H1 (cell line): ENCODE measurements around the gene SNX19. TPM values are rescaled to one million over a fixed set of nuclear protein-coding genes. Genes with fewer than 3 reads are reported as not detected.

ENCODE experiments used
- CTCF ChIA-PET: fragments of 300-600 bp; sonication (Branson Sonifier 250); formaldehyde crosslinking; loops from one replicate; lab custom pipeline; 2021; ENCODE audit not compliant: partially characterized antibody; lab: Charles Lee
- POLR2A ChIA-PET: fragments of 300-600 bp; sonication (Branson Sonifier 250); formaldehyde crosslinking; loops from one replicate; lab custom pipeline; 2021; ENCODE audit warnings: inconsistent platforms; ENCODE audit not compliant: partially characterized antibody; lab: Charles Lee
- DNase-seq, 2 experiments: peaks; one replicate each; pipeline versions ENCODE4 v3.0.0 to v3.0.0-alpha.2; 2010 to 2022; ENCODE audit warnings: low spot score in 2 of 2, low read depth in 1 of 2, mixed read lengths in 1 of 2
- FAIRE-seq: peaks from 2 replicates; lab custom pipeline; 2011; peaks lifted over from hg19 to GRCh38; lab: Jason Lieb, UNC
- H2AFZ ChIP-seq: 2 replicates; pipeline ENCODE4 v1.8.1; 2012; ENCODE audit warnings: low read length, inconsistent platforms
- H2AK5ac ChIP-seq: 2 replicates; pipeline ENCODE4 v1.6.1; 2013; ENCODE audit warnings: low read depth, low read length
- H2BK120ac ChIP-seq: replicated peaks from 2 replicates; pipeline ENCODE3; 2013; ENCODE audit warnings: low read depth, low read length, inconsistent platforms
- H2BK12ac ChIP-seq: 2 replicates; pipeline ENCODE4 v1.6.1; 2013; ENCODE audit warnings: low read depth, low read length
- H2BK15ac ChIP-seq: 2 replicates; pipeline ENCODE4 v1.6.1; 2013; ENCODE audit warnings: low read length
- H2BK20ac ChIP-seq: 2 replicates; pipeline ENCODE4 v1.6.1; 2013; ENCODE audit warnings: low read length
- H2BK5ac ChIP-seq: 2 replicates; pipeline ENCODE4 v1.6.1; 2013; ENCODE audit warnings: low read depth, low read length
- H3K14ac ChIP-seq: 2 replicates; pipeline ENCODE4 v1.6.1; 2013; ENCODE audit warnings: inconsistent platforms; ENCODE audit not compliant: insufficient read length
- H3K18ac ChIP-seq: 2 replicates; pipeline ENCODE4 v1.6.1; 2013; ENCODE audit warnings: low read length; ENCODE audit errors: extremely low read depth
- H3K23ac ChIP-seq: 2 replicates; pipeline ENCODE4 v1.6.1; 2013; ENCODE audit warnings: inconsistent platforms; ENCODE audit not compliant: insufficient read length
- H3K23me2 ChIP-seq: 2 replicates; pipeline ENCODE4 v1.6.1; 2013; ENCODE audit warnings: low read depth, low read length
- H3K27ac ChIP-seq: 2 replicates; pipeline ENCODE4 v1.6.1; 2011; ENCODE audit warnings: low read depth, low read length, inconsistent platforms
- H3K27me3 ChIP-seq, 4 experiments: replicated peaks in 1 of 4; 1 replicate in 1 of 4; 2 replicates in 3 of 4; pipeline versions ENCODE4 v1.6.1 to v1.8.1; 2011 to 2013; ENCODE audit warnings: low read length in 3 of 4, mild to moderate bottlenecking in 3 of 4, inconsistent platforms in 2 of 4, mixed read lengths in 2 of 4, moderate library complexity in 1 of 4; ENCODE audit not compliant: control insufficient read depth in 3 of 4, insufficient read depth in 3 of 4; ENCODE audit errors: extremely low read depth in 1 of 4
- H3K36me3 ChIP-seq, 4 experiments: 2 replicates each; pipeline versions ENCODE4 v1.6.1 to v1.8.1; 2011 to 2013; ENCODE audit warnings: mild to moderate bottlenecking in 4 of 4, low read length in 3 of 4, moderate library complexity in 2 of 4, control low read depth in 1 of 4, inconsistent platforms in 1 of 4; ENCODE audit not compliant: insufficient read depth in 4 of 4, control insufficient read depth in 2 of 4
- H3K4ac ChIP-seq: replicated peaks from 2 replicates; pipeline ENCODE3; 2013; ENCODE audit warnings: low read length, low read depth, mixed read lengths, inconsistent platforms; ENCODE audit not compliant: insufficient read length
- H3K4me1 ChIP-seq, 4 experiments: replicated peaks in 1 of 4; 1 replicate in 1 of 4; 2 replicates in 3 of 4; pipeline versions ENCODE4 v1.6.1 to v1.8.1; 2011 to 2013; ENCODE audit warnings: low read length in 3 of 4, inconsistent platforms in 2 of 4, mixed read lengths in 1 of 4; ENCODE audit not compliant: insufficient read depth in 4 of 4, control insufficient read depth in 3 of 4
- H3K4me2 ChIP-seq, 2 experiments: 2 replicates each; pipeline versions ENCODE4 v1.6.1 to v1.8.1; 2011 to 2013; ENCODE audit warnings: low read depth in 2 of 2, low read length in 2 of 2, control low read depth in 1 of 2, inconsistent platforms in 1 of 2, mild to moderate bottlenecking in 1 of 2; ENCODE audit not compliant: insufficient read depth in 1 of 2
- H3K4me3 ChIP-seq, 4 experiments: fragments of 200-600, 300-600 bp in 1 of 4; sonication (generic), shearing (Covaris generic), sonication (Bioruptor Twin) in 1 of 4; 2 replicates each; pipeline versions ENCODE4 v1.5.1 to v1.8.1; 2011 to 2016; ENCODE audit warnings: low read length in 4 of 4, low read depth in 3 of 4, control low read depth in 2 of 4, inconsistent platforms in 2 of 4, mild to moderate bottlenecking in 2 of 4, mixed read lengths in 1 of 4, moderate library complexity in 1 of 4; ENCODE audit not compliant: insufficient read depth in 2 of 4; ENCODE audit errors: extremely low read depth in 1 of 4
- H3K56ac ChIP-seq: replicated peaks from 2 replicates; pipeline ENCODE3; 2013; ENCODE audit warnings: low read depth, mild to moderate bottlenecking, mixed read lengths, low read length, inconsistent platforms; ENCODE audit not compliant: insufficient read length
- H3K79me1 ChIP-seq: 2 replicates; pipeline ENCODE4 v1.6.1; 2013; ENCODE audit warnings: low read depth, low read length, control low read depth
- H3K79me2 ChIP-seq, 2 experiments: 2 replicates each; pipeline versions ENCODE4 v1.6.1 to v1.8.1; 2012 to 2013; ENCODE audit warnings: low read length in 2 of 2, mild to moderate bottlenecking in 2 of 2, inconsistent platforms in 1 of 2; ENCODE audit not compliant: insufficient read depth in 2 of 2, control insufficient read depth in 1 of 2
- H3K9ac ChIP-seq, 4 experiments: replicated peaks in 1 of 4; 1 replicate in 1 of 4; 2 replicates in 3 of 4; pipeline versions ENCODE4 v1.6.1 to v1.8.1; 2011 to 2013; ENCODE audit warnings: low read depth in 3 of 4, low read length in 3 of 4, control low read depth in 2 of 4, mild to moderate bottlenecking in 2 of 4, moderate library complexity in 2 of 4, inconsistent platforms in 1 of 4; ENCODE audit errors: extremely low read depth in 1 of 4
- H3K9me3 ChIP-seq, 2 experiments: 2 replicates each; pipeline versions ENCODE4 v1.6.1 to v1.8.1; 2012 to 2013; ENCODE audit warnings: mild to moderate bottlenecking in 2 of 2, moderate library complexity in 2 of 2, control low read depth in 1 of 2, inconsistent platforms in 1 of 2, low read depth in 1 of 2, low read length in 1 of 2, mixed read lengths in 1 of 2; ENCODE audit not compliant: insufficient read depth in 2 of 2
- H4K20me1 ChIP-seq, 2 experiments: replicated peaks in 1 of 2; 2 replicates each; pipeline versions ENCODE3 to v1.8.1; 2011 to 2013; ENCODE audit warnings: inconsistent platforms in 2 of 2, low read length in 2 of 2, mild to moderate bottlenecking in 1 of 2; ENCODE audit not compliant: insufficient read depth in 2 of 2, control insufficient read depth in 1 of 2
- H4K5ac ChIP-seq: 2 replicates; pipeline ENCODE4 v1.6.1; 2013; ENCODE audit warnings: low read length, low read depth, mixed read lengths, inconsistent platforms; ENCODE audit not compliant: insufficient read length
- H4K8ac ChIP-seq: 2 replicates; pipeline ENCODE4 v1.8.0; 2013; ENCODE audit warnings: mild to moderate bottlenecking, moderate library complexity, low read length, inconsistent platforms; ENCODE audit not compliant: insufficient read depth; ENCODE audit errors: extremely low read depth
- H4K91ac ChIP-seq: replicated peaks from 2 replicates; pipeline ENCODE3; 2013; ENCODE audit warnings: low read length, mixed read lengths, inconsistent platforms; ENCODE audit not compliant: insufficient read length
- ATF3 ChIP-seq: IDR thresholded peaks from 2 replicates; pipeline ENCODE4 v1.6.1; 2011; ENCODE audit warnings: low read depth, mild to moderate bottlenecking, low read length; ENCODE audit not compliant: insufficient read depth
- HDAC6 ChIP-seq: IDR thresholded peaks from one replicate; pipeline ENCODE4 v1.7.1; 2012; ENCODE audit warnings: low read depth, mild to moderate bottlenecking, inconsistent platforms, low read length, moderate library complexity
- NANOG ChIP-seq: IDR thresholded peaks from 2 replicates; pipeline ENCODE4 v1.6.1; 2011; ENCODE audit warnings: low read length, low read depth, mild to moderate bottlenecking, inconsistent platforms; ENCODE audit not compliant: insufficient read depth, poor library complexity, severe bottlenecking
- WGBS, 2 experiments: shearing (Covaris generic) in 1 of 2; methylation state at CpG; one replicate each; pipeline versions ENCODE4 v1.1.6 to v1.1.7; 2013 to 2015; ENCODE audit warnings: low lambda C conversion rate in 2 of 2, mixed read lengths in 2 of 2, inconsistent platforms in 1 of 2, low coverage in 1 of 2, missing lambda C conversion rate in 1 of 2; ENCODE audit not compliant: insufficient replicate concordance in 2 of 2, insufficient coverage in 1 of 2, insufficient read length in 1 of 2; ENCODE audit errors: extremely low coverage in 1 of 2, missing lambda C conversion rate in 1 of 2; 5-methylcytosine and 5-hydroxymethylcytosine counted together
- polyA plus RNA-seq, 7 experiments: library from polyadenylated mRNA; depleted of rRNA in 3 of 7; stranded (reverse) in 5 of 7; unstranded in 2 of 7; fragments of >200 nt in 5 of 7; fragments of 200-250 nt in 2 of 7; gene quantifications; 1 replicate in 5 of 7; 2 replicates in 1 of 7; 4 replicates in 1 of 7; pipeline versions ENCODE4 v1.2.1 to v1.2.3, GENCODE V29; 2011 to 2013; ENCODE audit warnings: missing spikeins in 2 of 7, mixed read lengths in 2 of 7
- total RNA-seq: library from RNA; stranded (reverse); fragmentation: NEBNext Ultra II Directional; extraction: Animal tissue kit (Norgen Biotek cat#: 25700); gene quantifications from 2 replicates; pipeline ENCODE4 v1.2.1, GENCODE V29; 2021

SNX19 gene
- total and polyA plus RNA-seq, 2 of the 8 experiments (the other 6 are each of a cell fraction or from before 2014, with no cell fraction given): 15.0 to 25.2 TPM

GRCh38 chr11:130874396-130874795 is 41.9 kb downstream of the SNX19 start:
- H4K5ac ChIP-seq: no peak overlapping the region
- no peak overlapping the region for H3K23ac ChIP-seq
- DNase-seq (no peak), FAIRE-seq (no peak)
- no peaks in the 10 kb centered on the region for H3K9me3 ChIP-seq
- no peak overlapping the region for H2AFZ ChIP-seq
- no peak overlapping the region for H3K4me3 ChIP-seq
- H3K4me2 ChIP-seq: no peak overlapping the region
- WGBS, 2 experiments: 57% methylated on average over 1 of the region's 1 CpG; no CpG with 5 or more reads in 1 of the 2 experiments
- H4K20me1 ChIP-seq: no peaks in the 10 kb centered on the region
- H2BK20ac ChIP-seq: no peak overlapping the region
- no peaks in the 10 kb centered on the region for H3K4me1 ChIP-seq
- no peak overlapping the region for H3K4ac ChIP-seq
- POLR2A ChIA-PET: no interaction called here
- no peak overlapping the region for H2BK15ac ChIP-seq
- H3K56ac ChIP-seq: no peak overlapping the region
- H3K14ac ChIP-seq: no peak overlapping the region
- no peaks in the 10 kb centered on the region for H3K27me3 ChIP-seq
- no peak overlapping the region for H2AK5ac ChIP-seq
- H3K36me3 ChIP-seq: peaks cover 11 to 35% (median 20%) of the 10 kb centered on the region in 4 experiments
- no peak overlapping the region for H4K91ac ChIP-seq
- H2BK12ac ChIP-seq: no peak overlapping the region
- H3K9ac ChIP-seq: no peak overlapping the region
- no peak overlapping the region for H3K18ac ChIP-seq
- no peaks in the 10 kb centered on the region for H3K23me2 ChIP-seq
- no peak overlapping the region for H3K27ac ChIP-seq
- H2BK120ac ChIP-seq: no peak overlapping the region
- H2BK5ac ChIP-seq: no peak overlapping the region
- CTCF ChIA-PET: interaction anchor here (2.0 kb wide), 1 partner anchor 15 kb away, joined by 6 read pairs; no protein-coding TSS in a partner anchor
- H3K79me1 ChIP-seq: no peaks in the 10 kb centered on the region
- no peak overlapping the region for H4K8ac ChIP-seq
- no peaks in the 10 kb centered on the region for H3K79me2 ChIP-seq
- no peak for TF ChIP-seq HDAC6
- no peak for TF ChIP-seq NANOG
- no peak for TF ChIP-seq ATF3
